Stimulated activated CD4-positive, alpha-beta T cell treated with anti-CD3 and anti-CD28 coated beads, Interleukin-4, amount 100 ng/mL, for 1 hour (primary cell): ENCODE results near the gene TCFL5.
"Not testable (repeated sequence)": the region's sequence is repeated elsewhere in the genome, so short reads cannot be mapped to it uniquely, and the experiment has no call there.

Source experiments
- DNase-seq: peaks from one replicate; pipeline ENCODE4 v3.0.0-alpha.2; 2020

The TCFL5 gene

GRCh38 chr20:62852841-62853240 is 8.8 kb downstream of the TCFL5 start:
- DNase-seq = no peak

- DNase-seq = no peak
These were observed 9.4 kb downstream of the TCFL5 start for GRCh38 chr20:62852196-62852595.

- DNase-seq = no peak
These were observed 11.2 kb downstream of the TCFL5 start for GRCh38 chr20:62850333-62850974.

- DNase-seq = no peak
These were observed 12.2 kb downstream of the TCFL5 start for GRCh38 chr20:62849431-62849830.

GRCh38 chr20:62848917-62849316 is 12.7 kb downstream of the TCFL5 start:
- not testable (repeated sequence) for DNase-seq

GRCh38 chr20:62846166-62846890 is 15.3 kb downstream of the TCFL5 start:
- no peak for DNase-seq

- DNase-seq = no peak
These were observed 16.0 kb downstream of the TCFL5 start for GRCh38 chr20:62845416-62846160.

GRCh38 chr20:62844182-62844581 is 17.4 kb downstream of the TCFL5 start:
- no peak for DNase-seq

- no peak for DNase-seq
These were observed 18.0 kb downstream of the TCFL5 start for GRCh38 chr20:62843656-62844055.

- DNase-seq = no peak
These were observed 19.9 kb downstream of the TCFL5 start for GRCh38 chr20:62841705-62842212.

- no peak for DNase-seq
These were observed 21.1 kb downstream of the TCFL5 start for GRCh38 chr20:62840244-62841197.

- no peak for DNase-seq
These were observed 21.8 kb downstream of the TCFL5 start for GRCh38 chr20:62839816-62840215.

GRCh38 chr20:62839261-62839660 is 22.4 kb downstream of the TCFL5 start:
- DNase-seq = no peak

- no peak for DNase-seq
These were observed 23.3 kb downstream of the TCFL5 start for GRCh38 chr20:62838128-62838891.

- DNase-seq = no peak
These were observed 23.9 kb downstream of the TCFL5 start for GRCh38 chr20:62837790-62838127.

- DNase-seq = no peak
These were observed 24.6 kb downstream of the TCFL5 start for GRCh38 chr20:62836967-62837490.

- DNase-seq = no peak
These were observed 25.4 kb downstream of the TCFL5 start for GRCh38 chr20:62835931-62836861.

GRCh38 chr20:62834967-62835730 is 26.5 kb downstream of the TCFL5 start:
- no peak for DNase-seq

GRCh38 chr20:62832951-62833391 is 28.7 kb downstream of the TCFL5 start:
- no peak for DNase-seq
